Liver (tissue), 9 donors: ENCODE measurements around the gene C18orf32. TPM values are rescaled to one million over a fixed set of nuclear protein-coding genes. Genes with fewer than 3 reads are reported as not detected.

Experiments used
- DNase-seq: peaks from one replicate; pipeline ENCODE4 v3.0.0-alpha.2; 2017; ENCODE audit warnings: low spot score
- H3K27ac ChIP-seq, 2 donors: one replicate each; pipeline ENCODE4 v1.7.0; 2013; ENCODE audit warnings: inconsistent platforms in 2 of 2, low read length in 2 of 2, control low read depth in 1 of 2, low read depth in 1 of 2, mild to moderate bottlenecking in 1 of 2
- H3K27me3 ChIP-seq, 4 donors: one replicate each; pipeline versions ENCODE4 v1.6.1 to v1.7.0; 2013; ENCODE audit warnings: low read length in 3 of 4, inconsistent platforms in 1 of 4, mild to moderate bottlenecking in 1 of 4, moderate library complexity in 1 of 4; ENCODE audit not compliant: control insufficient read depth in 4 of 4, insufficient read depth in 4 of 4
- H3K36me3 ChIP-seq, 4 donors: one replicate each; pipeline versions ENCODE4 v1.6.1 to v1.7.0; 2013; ENCODE audit warnings: low read length in 3 of 4, mild to moderate bottlenecking in 3 of 4, low read depth in 1 of 4, moderate library complexity in 1 of 4; ENCODE audit not compliant: control insufficient read depth in 4 of 4, insufficient read depth in 3 of 4
- H3K4me1 ChIP-seq, 4 donors: one replicate each; pipeline versions ENCODE4 v1.6.1 to v1.7.0; 2013; ENCODE audit warnings: low read length in 3 of 4, mild to moderate bottlenecking in 3 of 4, moderate library complexity in 1 of 4; ENCODE audit not compliant: control insufficient read depth in 4 of 4, insufficient read depth in 4 of 4
- H3K4me3 ChIP-seq, 3 donors: one replicate each; pipeline versions ENCODE4 v1.6.1 to v1.7.0; 2013; ENCODE audit warnings: low read length in 3 of 3, control low read depth in 1 of 3, low read depth in 1 of 3, mild to moderate bottlenecking in 1 of 3
- H3K9ac ChIP-seq, 2 donors: one replicate each; pipeline ENCODE4 v1.7.0; 2013; ENCODE audit warnings: low read length in 2 of 2, mild to moderate bottlenecking in 2 of 2, moderate library complexity in 2 of 2, control low read depth in 1 of 2, low read depth in 1 of 2
- H3K9me3 ChIP-seq, 4 donors: one replicate each; pipeline versions ENCODE4 v1.6.1 to v1.7.0; 2013; ENCODE audit warnings: low read length in 3 of 4; ENCODE audit not compliant: control insufficient read depth in 4 of 4
- CTCF ChIP-seq: fragments of 150-350 bp; IDR thresholded peaks from 2 replicates; pipeline ENCODE4 v1.5.1; 2017; ENCODE audit warnings: improper control_type of control experiment, low read depth, low read length; ENCODE audit not compliant: missing input control
- EGR1 ChIP-seq, 2 donors: IDR thresholded peaks; 2 replicates each; pipeline ENCODE4 v1.6.1; 2016 to 2018; ENCODE audit warnings: antibody characterized with exemption in 2 of 2, low read depth in 2 of 2
- FOXA1 ChIP-seq: IDR thresholded peaks from 2 replicates; pipeline ENCODE4 v1.6.1; 2016; ENCODE audit warnings: antibody characterized with exemption
- FOXA2 ChIP-seq: IDR thresholded peaks from 2 replicates; pipeline ENCODE4 v1.6.1; 2016; ENCODE audit warnings: antibody characterized with exemption
- GABPA ChIP-seq, 2 donors: IDR thresholded peaks in 1 of 2; conservative IDR thresholded peaks in 1 of 2; 2 replicates each; pipeline ENCODE4 v1.6.1; 2016; ENCODE audit warnings: antibody characterized with exemption in 2 of 2, mild to moderate bottlenecking in 1 of 2, moderate library complexity in 1 of 2
- HNF4A ChIP-seq, 2 donors: conservative IDR thresholded peaks; 2 replicates each; pipeline ENCODE4 v1.6.1; 2016; ENCODE audit warnings: antibody characterized with exemption in 2 of 2, mild to moderate bottlenecking in 2 of 2
- HNF4G ChIP-seq: IDR thresholded peaks from 2 replicates; pipeline ENCODE4 v1.6.1; 2016; ENCODE audit warnings: antibody characterized with exemption
- JUND ChIP-seq, 2 donors: IDR thresholded peaks; 2 replicates each; pipeline ENCODE4 v1.6.1; 2016; ENCODE audit warnings: antibody characterized with exemption in 2 of 2
- NR2F2 ChIP-seq: IDR thresholded peaks from 2 replicates; pipeline ENCODE4 v1.6.1; 2016; ENCODE audit warnings: antibody characterized with exemption
- RAD21 ChIP-seq, 2 donors: IDR thresholded peaks; 2 replicates each; pipeline ENCODE4 v1.6.1; 2016; ENCODE audit warnings: antibody characterized with exemption in 2 of 2, mild to moderate bottlenecking in 2 of 2
- RXRA ChIP-seq, 2 donors: IDR thresholded peaks; 2 replicates each; pipeline ENCODE4 v1.6.1; 2017 to 2018; ENCODE audit warnings: antibody characterized with exemption in 2 of 2, mild to moderate bottlenecking in 1 of 2
- SP1 ChIP-seq: IDR thresholded peaks from 2 replicates; pipeline ENCODE4 v1.6.1; 2018; ENCODE audit warnings: antibody characterized with exemption, mild to moderate bottlenecking
- TAF1 ChIP-seq: conservative IDR thresholded peaks from 2 replicates; pipeline ENCODE4 v1.6.1; 2016; ENCODE audit warnings: antibody characterized with exemption, mild to moderate bottlenecking
- YY1 ChIP-seq: IDR thresholded peaks from 2 replicates; pipeline ENCODE4 v1.6.1; 2016; ENCODE audit warnings: antibody characterized with exemption, mild to moderate bottlenecking
- ZBTB33 ChIP-seq: IDR thresholded peaks from 2 replicates; pipeline ENCODE4 v1.6.1; 2016; ENCODE audit warnings: antibody characterized with exemption
- WGBS: extraction: QIAGEN DNeasy Blood & Tissue Kit; methylation state at CpG from one replicate; pipeline ENCODE4 v1.1.7; 2013; 5-methylcytosine and 5-hydroxymethylcytosine counted together
- polyA plus RNA-seq, 2 donors: library from polyadenylated mRNA; stranded (reverse) in 1 of 2; unstranded in 1 of 2; fragments of 200-250 nt in 1 of 2; fragments of >200 nt in 1 of 2; fragmentation: Nextera tagmentation in 1 of 2; extraction: Ambion mirVana in 1 of 2; gene quantifications; one replicate each; pipeline versions ENCODE4 v1.2.1 to v1.2.3, GENCODE V29; 2013 to 2015
- total RNA-seq, 2 donors: library from RNA; depleted of rRNA; stranded (reverse); fragments of >200 nt; gene quantifications; one replicate each; pipeline ENCODE4 v1.2.3, GENCODE V29; 2014
- TF ChIP-seq, protein P1 (sequence below): IDR thresholded peaks from 2 replicates; pipeline ENCODE4 v1.6.1; 2016; ENCODE audit warnings: antibody characterized with exemption, mild to moderate bottlenecking
- TF ChIP-seq, protein P2 (sequence below): IDR thresholded peaks from 2 replicates; pipeline ENCODE4 v1.6.1; 2016; ENCODE audit warnings: antibody characterized with exemption
- TF ChIP-seq, protein P3 (sequence below): IDR thresholded peaks from 2 replicates; pipeline ENCODE4 v1.6.1; 2016; ENCODE audit warnings: antibody characterized with exemption
- donor health status: healthy.
- donor health status: healthy.
- donor health status: healthy.
- donor health status: healthy.
- donor health status: healthy.

The C18orf32 gene
- total and polyA plus RNA-seq, 4 donors = 12.4 to 63.2 (median 29.8) TPM

- Histone ChIP-seq H3K4me1 (peaks cover 0 to 2% (median 0%) of the 10 kb centered on the region in 4 donors), H3K27ac (no peak overlapping the region), H3K9ac (no peak overlapping the region), H3K27me3 (no peaks in the 10 kb centered on the region), H3K36me3 (no peaks in the 10 kb centered on the region), H3K4me3 (no peak overlapping the region), H3K9me3 (no peaks in the 10 kb centered on the region)
- 92% methylated on average over 1 of the region's 1 CpG for WGBS
- no peak for TF ChIP-seq ZBTB33
- no peak for TF ChIP-seq FOXA1
- TF ChIP-seq TAF1 = no peak
- TF ChIP-seq, protein P1, sequence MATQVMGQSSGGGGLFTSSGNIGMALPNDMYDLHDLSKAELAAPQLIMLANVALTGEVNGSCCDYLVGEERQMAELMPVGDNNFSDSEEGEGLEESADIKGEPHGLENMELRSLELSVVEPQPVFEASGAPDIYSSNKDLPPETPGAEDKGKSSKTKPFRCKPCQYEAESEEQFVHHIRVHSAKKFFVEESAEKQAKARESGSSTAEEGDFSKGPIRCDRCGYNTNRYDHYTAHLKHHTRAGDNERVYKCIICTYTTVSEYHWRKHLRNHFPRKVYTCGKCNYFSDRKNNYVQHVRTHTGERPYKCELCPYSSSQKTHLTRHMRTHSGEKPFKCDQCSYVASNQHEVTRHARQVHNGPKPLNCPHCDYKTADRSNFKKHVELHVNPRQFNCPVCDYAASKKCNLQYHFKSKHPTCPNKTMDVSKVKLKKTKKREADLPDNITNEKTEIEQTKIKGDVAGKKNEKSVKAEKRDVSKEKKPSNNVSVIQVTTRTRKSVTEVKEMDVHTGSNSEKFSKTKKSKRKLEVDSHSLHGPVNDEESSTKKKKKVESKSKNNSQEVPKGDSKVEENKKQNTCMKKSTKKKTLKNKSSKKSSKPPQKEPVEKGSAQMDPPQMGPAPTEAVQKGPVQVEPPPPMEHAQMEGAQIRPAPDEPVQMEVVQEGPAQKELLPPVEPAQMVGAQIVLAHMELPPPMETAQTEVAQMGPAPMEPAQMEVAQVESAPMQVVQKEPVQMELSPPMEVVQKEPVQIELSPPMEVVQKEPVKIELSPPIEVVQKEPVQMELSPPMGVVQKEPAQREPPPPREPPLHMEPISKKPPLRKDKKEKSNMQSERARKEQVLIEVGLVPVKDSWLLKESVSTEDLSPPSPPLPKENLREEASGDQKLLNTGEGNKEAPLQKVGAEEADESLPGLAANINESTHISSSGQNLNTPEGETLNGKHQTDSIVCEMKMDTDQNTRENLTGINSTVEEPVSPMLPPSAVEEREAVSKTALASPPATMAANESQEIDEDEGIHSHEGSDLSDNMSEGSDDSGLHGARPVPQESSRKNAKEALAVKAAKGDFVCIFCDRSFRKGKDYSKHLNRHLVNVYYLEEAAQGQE = no peak
- TF ChIP-seq JUND (IDR thresholded peaks at IDR 0.05) = no peak
- TF ChIP-seq, protein P2, sequence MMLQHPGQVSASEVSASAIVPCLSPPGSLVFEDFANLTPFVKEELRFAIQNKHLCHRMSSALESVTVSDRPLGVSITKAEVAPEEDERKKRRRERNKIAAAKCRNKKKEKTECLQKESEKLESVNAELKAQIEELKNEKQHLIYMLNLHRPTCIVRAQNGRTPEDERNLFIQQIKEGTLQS = no peak
- no peak for TF ChIP-seq HNF4G
- no peak for TF ChIP-seq FOXA2
- TF ChIP-seq YY1 = no peak
- no peak for TF ChIP-seq RXRA (IDR thresholded peaks at IDR 0.05)
- no peak for TF ChIP-seq RAD21 (IDR thresholded peaks at IDR 0.05)
- no peak for TF ChIP-seq EGR1 (IDR thresholded peaks at IDR 0.05; ENCODE audit: low read depth in 2 of 2)
- TF ChIP-seq, protein P3, sequence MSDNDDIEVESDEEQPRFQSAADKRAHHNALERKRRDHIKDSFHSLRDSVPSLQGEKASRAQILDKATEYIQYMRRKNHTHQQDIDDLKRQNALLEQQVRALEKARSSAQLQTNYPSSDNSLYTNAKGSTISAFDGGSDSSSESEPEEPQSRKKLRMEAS = no peak
- TF ChIP-seq SP1 = no peak
- no peak for DNase-seq
Observed at GRCh38 chr18:49534846-49535601, 48.0 kb upstream of the C18orf32 start.

DNA sequence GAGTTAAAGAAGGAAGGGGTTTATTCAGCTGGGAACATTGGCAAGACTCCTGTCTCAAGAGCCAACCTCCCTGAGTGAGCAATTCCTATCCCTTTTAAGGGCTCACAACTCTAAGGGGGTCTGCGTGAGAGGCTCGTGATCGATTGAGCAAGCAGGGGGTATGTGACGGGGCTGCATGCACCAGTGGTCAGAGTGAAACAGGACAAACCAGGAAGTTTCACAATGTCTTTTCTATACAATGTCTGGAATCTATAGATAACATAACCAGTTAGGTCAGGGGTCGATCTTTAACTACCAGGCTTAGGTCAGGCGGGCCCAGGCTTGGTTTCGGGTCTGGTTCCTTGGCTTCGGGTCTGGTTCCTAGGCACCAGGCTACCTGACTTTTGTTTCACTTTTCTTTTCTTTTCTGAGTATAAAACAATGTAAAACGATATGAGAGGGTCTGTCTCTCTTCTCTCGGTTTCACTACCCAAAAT lies 44.7 kb upstream of the C18orf32 start:
- no peak for DNase-seq
- Histone ChIP-seq H3K9ac (peak overlapping the region in 1 of 2 donors; percentile 66), H3K36me3 (no peaks in the 10 kb centered on the region), H3K4me1 (peaks cover 0 to 2% (median 0%) of the 10 kb centered on the region in 4 donors), H3K27ac (no peak overlapping the region), H3K4me3 (peak overlapping the region; percentile 22 to 35 (median 27)), H3K27me3 (no peaks in the 10 kb centered on the region), H3K9me3 (no peaks in the 10 kb centered on the region)
- WGBS = 53% methylated on average over 10 of the region's 10 CpGs
- no peak for TF ChIP-seq HNF4A (conservative IDR thresholded peaks at IDR 0.05)
- TF ChIP-seq, protein P3 = no peak
- TF ChIP-seq EGR1 (IDR thresholded peaks at IDR 0.05; ENCODE audit: low read depth in 2 of 2) = no peak
- TF ChIP-seq FOXA1 = no peak
- TF ChIP-seq HNF4G = no peak
- TF ChIP-seq, protein P1 = no peak
- TF ChIP-seq NR2F2 = no peak
- no peak for TF ChIP-seq CTCF
- no peak for TF ChIP-seq FOXA2
- TF ChIP-seq YY1 = no peak
- no peak for TF ChIP-seq RAD21 (IDR thresholded peaks at IDR 0.05)
- TF ChIP-seq GABPA (IDR thresholded peaks at IDR 0.05 in 1 of 2, conservative IDR thresholded peaks at IDR 0.05 in 1 of 2) = no peak
- TF ChIP-seq JUND (IDR thresholded peaks at IDR 0.05) = no peak
- TF ChIP-seq TAF1 = no peak
- TF ChIP-seq, protein P2 = no peak
- TF ChIP-seq RXRA (IDR thresholded peaks at IDR 0.05) = no peak
- no peak for TF ChIP-seq SP1
